ENCODE measurements around the gene ARAP2.

DNA sequence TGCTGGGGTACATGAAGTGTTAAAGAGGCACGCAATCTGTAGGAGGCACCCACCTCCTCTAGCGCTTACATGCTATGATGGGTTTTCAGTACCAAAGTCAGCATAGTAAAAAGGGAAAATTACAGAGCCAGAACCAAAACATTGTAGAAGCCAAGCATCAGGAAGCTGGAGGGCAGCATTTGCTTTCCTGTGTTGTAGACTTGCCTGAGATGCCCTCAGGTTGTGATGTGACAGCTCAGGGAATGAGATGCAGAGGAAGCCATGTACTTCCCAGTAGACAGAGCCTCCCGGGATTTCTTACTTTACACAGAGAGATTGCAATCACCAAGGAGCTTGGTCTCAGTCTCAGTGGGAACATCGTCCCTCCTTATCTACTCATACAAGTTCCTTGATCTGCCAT is 161.5 kb downstream of the ARAP2 start:
- TF ChIP-seq, protein P1, sequence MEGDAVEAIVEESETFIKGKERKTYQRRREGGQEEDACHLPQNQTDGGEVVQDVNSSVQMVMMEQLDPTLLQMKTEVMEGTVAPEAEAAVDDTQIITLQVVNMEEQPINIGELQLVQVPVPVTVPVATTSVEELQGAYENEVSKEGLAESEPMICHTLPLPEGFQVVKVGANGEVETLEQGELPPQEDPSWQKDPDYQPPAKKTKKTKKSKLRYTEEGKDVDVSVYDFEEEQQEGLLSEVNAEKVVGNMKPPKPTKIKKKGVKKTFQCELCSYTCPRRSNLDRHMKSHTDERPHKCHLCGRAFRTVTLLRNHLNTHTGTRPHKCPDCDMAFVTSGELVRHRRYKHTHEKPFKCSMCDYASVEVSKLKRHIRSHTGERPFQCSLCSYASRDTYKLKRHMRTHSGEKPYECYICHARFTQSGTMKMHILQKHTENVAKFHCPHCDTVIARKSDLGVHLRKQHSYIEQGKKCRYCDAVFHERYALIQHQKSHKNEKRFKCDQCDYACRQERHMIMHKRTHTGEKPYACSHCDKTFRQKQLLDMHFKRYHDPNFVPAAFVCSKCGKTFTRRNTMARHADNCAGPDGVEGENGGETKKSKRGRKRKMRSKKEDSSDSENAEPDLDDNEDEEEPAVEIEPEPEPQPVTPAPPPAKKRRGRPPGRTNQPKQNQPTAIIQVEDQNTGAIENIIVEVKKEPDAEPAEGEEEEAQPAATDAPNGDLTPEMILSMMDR (IDR thresholded peaks at IDR 0.05), result no peak
- TF ChIP-seq POLR2A (IDR thresholded peaks at IDR 0.05), result no peak
